H1 (cell line): Measurements from ENCODE around the gene AGAP3.

Source experiments
- CEBPB ChIP-seq: IDR thresholded peaks from 2 replicates; pipeline ENCODE4 v1.6.1; 2012; ENCODE audit warnings: low read depth, low read length
- CHD2 ChIP-seq: IDR thresholded peaks from 2 replicates; pipeline ENCODE4 v1.6.1; 2012; ENCODE audit warnings: low read length, improper control_type of control experiment
- CTCF ChIP-seq, 3 experiments: IDR thresholded peaks; 1 replicate in 2 of 3; 2 replicates in 1 of 3; pipeline versions ENCODE4 v1.5.1 to v1.6.1; 2011; ENCODE audit warnings: low read length in 3 of 3, mild to moderate bottlenecking in 3 of 3, inconsistent platforms in 2 of 3, low read depth in 1 of 3, moderate library complexity in 1 of 3; ENCODE audit not compliant: insufficient read depth in 1 of 3; ENCODE audit errors: control extremely low read depth in 1 of 3
- POLR2A ChIP-seq, 2 experiments: IDR thresholded peaks; 1 replicate in 1 of 2; 2 replicates in 1 of 2; pipeline ENCODE4 v1.6.1; 2011; ENCODE audit warnings: low read depth in 2 of 2, low read length in 2 of 2, mild to moderate bottlenecking in 2 of 2; ENCODE audit errors: control extremely low read depth in 1 of 2
- RNF2 ChIP-seq: fragments of 200-900, 300-1000 bp; sonication (generic); IDR thresholded peaks from 2 replicates; pipeline ENCODE4 v1.7.1; 2016; ENCODE audit warnings: borderline replicate concordance, low read depth, mild to moderate bottlenecking, antibody characterized with exemption, low read length; ENCODE audit not compliant: poor library complexity, severe bottlenecking; ENCODE audit errors: missing control alignments
- TCF12 ChIP-seq: IDR thresholded peaks from 2 replicates; pipeline ENCODE4 v1.6.1; 2011; ENCODE audit warnings: low read depth, mild to moderate bottlenecking, low read length

GRCh38 chr7:151074817-151075661, 11.2 kb upstream of the AGAP3 start:
- TF ChIP-seq CHD2, result no peak
- no peak for TF ChIP-seq RNF2
- TF ChIP-seq CTCF (IDR thresholded peaks at IDR 0.05; ENCODE audit: control extremely low read depth in 1 of 3, insufficient read depth in 1 of 3, low read depth in 1 of 3, low read length in 3 of 3), result no peak
- 0 out of 3 replicates have a peak, but pooled peaks of 1 of the 2 experiments have one; percentile 16 for TF ChIP-seq POLR2A (IDR thresholded peaks at IDR 0.05; ENCODE audit: control extremely low read depth in 1 of 2, low read depth in 2 of 2, low read length in 2 of 2)
- TF ChIP-seq TCF12, result no peak
- TF ChIP-seq CEBPB, result no peak
